COLO829 (cell line): ENCODE data around the gene CROCC2.

Experiments used
- DNase-seq: peaks from one replicate; pipeline ENCODE4 v3.0.0; 2012; ENCODE audit warnings: low spot score

Gene CROCC2

DNA sequence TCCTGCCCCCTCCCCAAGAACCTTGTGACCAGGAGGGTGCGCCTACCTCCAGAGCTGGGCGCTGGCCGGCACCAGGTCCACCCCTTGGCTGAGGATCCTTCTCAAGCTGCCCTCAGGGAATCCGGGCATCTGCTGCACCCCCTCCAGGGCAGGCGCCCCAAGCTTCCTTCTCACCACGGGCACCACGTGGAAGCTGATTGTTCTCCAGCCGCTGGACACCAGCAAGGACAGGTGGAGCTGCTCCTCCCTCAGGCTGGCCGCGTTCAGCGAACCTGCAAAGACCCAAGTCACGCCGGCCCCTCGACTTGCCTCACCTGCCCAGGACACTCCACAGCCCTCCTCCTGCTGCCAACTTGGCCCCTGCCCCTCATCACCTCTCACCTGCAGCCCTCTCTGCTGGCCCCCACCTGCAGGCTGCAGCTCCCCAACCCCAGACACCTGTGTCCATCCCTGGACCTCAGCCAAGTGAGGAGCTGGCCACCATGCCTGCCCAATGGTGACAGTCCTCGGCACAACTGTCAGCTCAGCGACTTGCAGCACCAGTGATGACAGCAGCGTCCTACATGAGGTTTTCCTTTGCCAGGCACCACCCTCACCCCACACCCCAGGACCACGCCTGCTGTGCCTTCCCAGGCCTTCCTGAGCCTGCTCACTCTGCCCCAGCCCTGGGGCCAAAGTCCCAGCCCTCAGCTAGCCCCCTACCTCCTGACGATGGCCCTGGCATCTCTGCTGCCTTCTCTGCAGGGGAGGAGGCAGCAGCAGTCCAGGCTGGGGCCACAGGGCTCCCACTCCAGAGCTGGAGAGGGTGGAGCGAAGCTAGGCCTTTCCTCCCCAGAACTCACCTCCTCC lies 14.4 kb upstream of the CROCC2 start:
- DNase-seq: no peak

- DNase-seq: no peak
These were observed 13.8 kb upstream of the CROCC2 start for GRCh38 chr2:240892356-240892755.

DNA sequence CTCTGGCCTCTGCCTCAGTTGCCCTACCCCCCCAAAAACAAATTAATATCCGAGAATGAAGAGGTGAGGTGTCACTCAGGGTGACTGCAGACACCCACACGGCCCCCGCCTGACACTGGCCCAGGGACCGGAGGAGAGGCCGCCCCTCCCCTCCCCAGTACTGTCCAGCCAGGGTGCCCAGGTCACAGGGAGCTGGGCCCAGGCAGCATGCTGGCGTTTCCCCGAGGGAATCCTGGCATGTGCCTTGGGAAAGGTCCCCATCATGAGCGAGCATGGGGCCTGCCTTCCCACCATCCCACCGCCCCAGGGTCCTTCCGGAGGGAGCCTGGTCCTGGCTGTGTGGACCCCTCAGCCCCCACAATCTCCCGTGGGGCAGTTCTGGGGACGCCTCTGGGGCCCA lies 13.2 kb upstream of the CROCC2 start:
- DNase-seq: no peak

DNA sequence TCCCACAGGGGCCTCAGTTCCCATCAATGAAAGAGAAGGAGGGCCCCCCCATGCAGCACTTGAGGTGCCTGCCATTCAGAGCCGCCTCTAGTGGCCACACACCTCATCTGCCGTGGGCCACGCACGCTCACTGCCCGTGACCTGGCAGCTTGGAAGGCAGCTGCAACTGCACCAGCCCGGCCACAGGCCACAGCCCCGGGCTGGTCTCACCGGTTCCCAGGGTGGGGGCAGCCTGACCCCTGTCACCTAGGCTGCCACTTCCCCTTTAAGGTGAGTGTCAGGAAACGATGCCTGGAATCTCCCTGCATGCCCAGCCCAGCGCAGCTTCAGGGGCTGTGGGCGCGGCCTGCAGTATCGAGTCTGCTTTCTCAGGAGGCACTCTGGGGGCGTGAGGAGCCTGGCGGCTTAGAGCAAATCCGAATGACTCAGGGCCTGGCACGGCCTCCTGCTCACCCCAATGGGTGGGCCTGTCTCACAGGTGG lies 12.7 kb upstream of the CROCC2 start:
- DNase-seq: no peak

DNA sequence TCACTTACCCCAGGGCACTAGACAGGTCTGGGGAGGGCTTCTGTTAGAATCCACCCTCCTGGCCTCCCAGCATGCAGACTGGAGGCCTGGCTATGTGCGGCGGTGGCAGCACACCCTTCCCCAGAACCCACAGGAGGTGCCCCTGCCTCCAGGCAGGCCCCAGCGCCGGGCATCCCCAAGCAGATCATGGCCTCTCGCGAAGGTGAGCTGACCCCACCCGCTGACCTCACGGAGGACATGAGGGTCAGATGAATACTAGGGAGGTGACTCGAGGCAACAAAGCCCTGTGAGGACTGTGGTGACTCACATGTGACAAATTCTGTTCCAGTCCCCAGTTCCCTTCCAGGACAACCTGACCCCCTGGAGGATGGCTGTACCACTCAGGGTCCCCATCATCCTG lies 12.1 kb upstream of the CROCC2 start:
- DNase-seq: no peak

GRCh38 chr2:240894836-240895558 lies 11.1 kb upstream of the CROCC2 start:
- no peak for DNase-seq

DNA sequence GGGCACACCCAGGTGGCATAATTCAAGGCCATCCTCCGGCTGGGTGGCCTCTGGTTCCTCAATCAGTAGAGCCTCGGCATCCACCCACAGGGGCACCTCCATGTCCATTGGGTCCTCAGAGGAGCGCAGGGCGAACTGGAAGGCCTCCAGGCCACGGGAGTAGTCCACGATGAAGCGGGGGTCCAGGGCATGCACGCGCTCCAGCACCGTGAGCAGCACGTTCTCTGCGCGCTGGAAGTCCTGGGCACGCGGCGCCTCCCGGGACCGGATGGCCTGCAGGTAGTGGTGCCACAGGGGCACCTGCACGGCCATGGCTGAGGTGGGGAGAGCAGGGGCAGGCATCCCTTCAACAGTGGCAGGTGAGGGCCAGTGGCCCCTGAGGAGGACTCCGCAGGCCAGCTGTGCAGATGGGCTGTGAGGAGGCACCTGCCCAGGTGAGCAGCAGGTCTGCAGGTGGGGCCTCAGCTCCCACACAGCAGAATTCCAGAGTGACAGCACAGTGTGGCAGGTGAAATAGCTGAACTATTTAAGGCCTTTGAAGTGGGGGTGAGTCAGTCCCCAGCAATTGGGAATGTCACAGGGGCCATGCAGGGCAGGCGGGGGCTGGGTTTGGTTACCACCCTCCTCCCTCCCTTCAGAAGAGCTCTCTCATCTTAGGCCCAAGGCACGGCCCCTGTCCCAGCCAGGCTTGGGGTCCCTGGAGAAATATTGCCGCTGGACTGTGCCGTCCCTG lies 10.3 kb upstream of the CROCC2 start, which contains the start of gene MAB21L4:
Gene MAB21L4 (minus strand): TSS at position 501 of the 733 bp plus-strand sequence. CDS start 159 bp downstream, at position 342.
- DNase-seq: no peak

DNA sequence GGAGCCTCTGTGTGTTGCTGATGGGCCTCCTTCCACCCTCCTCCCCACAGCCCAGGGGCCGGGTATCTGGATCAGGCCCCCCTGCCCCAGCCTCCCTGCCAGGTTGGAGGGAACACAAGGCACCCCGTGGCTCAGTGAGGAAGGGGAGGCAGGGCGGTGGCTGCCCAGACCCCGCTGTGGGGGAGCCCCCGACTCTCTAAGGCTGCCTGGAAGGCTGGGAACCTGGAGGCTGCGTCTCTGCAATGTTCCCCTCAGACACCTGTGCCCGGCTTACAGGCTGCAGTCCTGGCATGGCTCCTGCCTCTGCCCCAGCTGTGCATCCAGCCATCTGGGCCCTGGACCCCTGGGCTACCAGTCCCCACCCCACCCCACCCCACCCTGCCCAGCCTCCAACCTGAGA lies 9.7 kb upstream of the CROCC2 start:
- DNase-seq: no peak

DNA sequence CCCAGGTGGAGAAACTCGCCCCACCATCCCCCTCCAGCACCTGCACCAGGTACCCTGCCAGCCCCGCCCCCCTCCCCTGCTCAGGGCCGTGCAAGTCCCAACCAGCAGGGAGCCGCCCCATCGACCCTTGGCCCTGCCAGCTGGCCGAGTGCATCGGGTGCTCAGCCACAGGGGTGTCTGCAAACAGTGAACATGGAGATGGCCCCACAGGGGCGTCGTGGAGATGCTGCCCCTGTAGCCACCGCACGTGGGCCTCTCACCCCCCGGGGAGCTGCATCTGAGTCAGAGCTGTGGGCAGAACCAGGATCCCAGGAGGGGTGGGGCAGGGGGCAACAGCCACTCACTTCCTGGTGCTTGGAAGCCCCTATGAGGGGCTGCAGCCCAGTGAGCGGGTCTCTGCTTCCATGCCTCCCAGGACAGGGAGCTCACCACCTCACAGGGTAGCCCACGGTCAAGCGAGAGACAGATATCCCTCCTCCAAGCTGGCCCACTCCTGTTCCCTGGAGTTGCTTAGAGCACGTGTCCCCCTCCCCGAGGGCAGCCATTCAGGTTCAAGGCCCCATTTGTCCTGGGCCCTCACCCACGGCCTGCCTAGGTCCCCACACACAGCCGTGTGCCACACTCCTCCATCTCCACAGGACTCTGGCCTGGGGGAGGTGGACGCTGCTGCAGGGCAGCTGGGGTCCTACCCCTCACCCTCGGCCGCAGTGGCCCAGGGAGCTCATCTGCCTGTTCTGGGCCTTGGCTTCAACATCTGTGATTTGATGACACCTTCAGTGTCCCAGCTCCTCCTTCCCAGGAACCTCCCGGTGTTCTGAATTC lies 9.1 kb upstream of the CROCC2 start:
- DNase-seq: no peak

GRCh38 chr2:240898108-240898730 lies 7.9 kb upstream of the CROCC2 start:
- no peak for DNase-seq

DNA sequence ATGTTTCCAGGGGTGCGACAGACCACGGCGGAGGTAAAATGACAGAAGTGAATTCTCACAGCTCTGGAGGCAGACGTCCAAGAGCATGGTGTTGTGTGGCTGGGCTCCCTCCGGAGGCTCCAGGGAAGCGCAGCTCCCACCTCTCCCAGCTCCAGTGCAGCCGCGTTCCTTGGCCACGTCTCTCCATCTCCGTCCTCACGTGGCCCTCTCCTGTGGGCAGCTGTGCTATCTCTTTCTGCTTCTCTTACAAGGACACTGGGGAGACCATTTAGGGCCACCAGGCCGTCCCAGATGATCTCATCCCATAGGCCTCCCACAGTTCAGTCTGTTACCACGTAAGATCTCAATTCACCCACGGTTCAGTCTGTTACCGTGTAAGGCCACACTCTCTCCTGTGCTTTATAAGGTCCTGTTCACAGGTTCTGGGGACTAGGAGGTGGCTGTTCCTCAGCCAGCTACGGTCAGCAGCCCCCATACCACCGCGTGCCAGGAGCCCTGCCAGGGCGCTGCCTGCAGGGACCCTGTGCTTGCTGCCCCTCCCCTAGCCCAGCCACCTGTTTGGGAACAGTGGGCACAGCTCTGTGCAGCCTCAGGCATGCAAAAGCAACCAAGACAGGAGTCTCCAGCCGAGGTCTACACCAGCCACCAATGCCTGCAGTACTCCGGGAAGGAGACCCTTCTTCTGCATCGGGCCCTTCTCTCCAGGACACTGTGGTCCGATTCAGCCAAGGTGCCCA lies 7.2 kb upstream of the CROCC2 start:
- no peak for DNase-seq

GRCh38 chr2:240899468-240899865 lies 6.7 kb upstream of the CROCC2 start:
- DNase-seq: no peak

GRCh38 chr2:240900141-240900860 lies 5.8 kb upstream of the CROCC2 start:
- no peak for DNase-seq

GRCh38 chr2:240901986-240902614 lies 4.0 kb upstream of the CROCC2 start:
- DNase-seq: no peak

DNA sequence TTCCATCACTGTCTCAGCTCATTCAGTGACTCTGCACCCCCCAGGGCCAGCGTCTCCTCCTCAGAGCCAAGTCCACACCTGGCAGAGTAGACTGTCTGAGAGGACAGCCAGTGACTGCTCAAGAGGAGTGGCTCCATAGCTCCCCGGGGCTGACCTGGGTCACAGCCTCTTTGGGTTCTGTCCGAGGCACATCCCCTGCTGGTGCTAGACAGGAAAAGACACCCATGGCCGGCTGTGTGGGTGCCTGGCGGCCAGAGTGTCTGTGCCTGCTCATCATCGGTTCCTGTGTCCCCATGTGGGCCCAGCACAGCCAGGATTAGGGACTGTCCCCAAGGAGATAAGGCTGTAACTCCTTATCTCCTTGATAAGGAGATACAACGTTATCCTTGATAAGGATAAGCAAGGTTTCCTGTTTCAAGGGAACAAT lies 3.5 kb upstream of the CROCC2 start:
- no peak for DNase-seq

GRCh38 chr2:240903191-240904060 lies 2.7 kb upstream of the CROCC2 start:
- no peak for DNase-seq

DNA sequence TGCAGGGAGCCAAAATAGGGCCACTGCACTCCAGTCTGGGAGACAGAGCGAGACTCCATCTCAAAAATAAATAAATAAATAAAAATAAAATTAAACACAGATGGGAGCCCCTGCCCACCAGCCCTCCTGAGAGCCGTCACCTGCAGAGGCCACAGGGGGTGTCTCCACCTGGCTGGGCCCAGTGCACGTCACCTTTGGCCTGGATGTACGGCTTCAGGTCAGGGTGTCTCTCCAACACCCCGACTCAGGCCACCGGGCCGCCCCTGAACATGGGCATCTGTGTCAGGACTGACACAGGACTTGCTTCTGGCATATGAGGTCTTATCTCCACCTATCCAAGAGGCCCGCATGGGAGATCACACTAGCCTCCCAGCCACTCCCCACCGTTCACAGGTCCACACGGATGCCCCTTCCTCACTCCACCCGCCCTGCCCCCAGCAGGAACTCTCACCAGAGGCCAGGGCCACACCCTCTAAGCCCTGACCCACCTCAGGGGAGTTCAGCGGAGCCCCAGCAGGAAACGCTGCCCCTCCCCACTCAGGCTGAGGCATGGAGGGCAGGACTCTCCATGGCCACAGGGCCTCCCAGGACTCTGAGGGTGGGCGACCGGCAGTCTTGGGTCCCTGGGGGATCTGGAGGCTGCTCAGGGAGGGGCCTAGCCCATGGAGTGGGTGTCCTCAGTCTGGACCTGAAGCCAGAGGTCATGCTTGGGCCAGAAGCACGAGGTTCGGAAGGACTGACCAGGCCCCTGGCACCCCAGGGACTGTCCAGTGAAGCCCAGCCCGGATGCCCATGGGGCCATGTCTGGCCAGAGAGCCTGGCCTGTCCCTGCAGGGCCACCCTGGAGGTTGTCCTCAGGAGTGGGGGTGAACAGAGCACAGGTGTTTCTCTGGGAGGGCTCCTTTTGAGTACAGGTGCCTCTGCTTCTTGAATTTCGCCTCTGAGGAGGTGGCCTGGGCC lies 1.6 kb upstream of the CROCC2 start:
- no peak for DNase-seq
